Neural crest cell (in vitro differentiated cells): Measurements from ENCODE around the gene HCLS1. TPM values are rescaled to one million over a fixed set of nuclear protein-coding genes. Genes with fewer than 3 reads are reported as not detected.
"Not testable (repeated sequence)": the region's sequence is repeated elsewhere in the genome, so short reads cannot be mapped to it uniquely, and the experiment has no call there.

Experiments
- DNase-seq: peaks from one replicate; pipeline ENCODE4 v3.0.0; 2021; ENCODE audit warnings: low read depth, mixed read lengths, low spot score
- H3K27ac Mint-ChIP-seq: one replicate; pipeline ENCODE4 v1.8.0; 2021; ENCODE audit warnings: mild to moderate bottlenecking, mixed read lengths; ENCODE audit not compliant: unreplicated experiment
- H3K27me3 Mint-ChIP-seq: 2 replicates; pipeline ENCODE4 v1.8.0; 2021; ENCODE audit warnings: low read depth, mild to moderate bottlenecking, mixed read lengths
- H3K36me3 Mint-ChIP-seq: 2 replicates; pipeline ENCODE4 v1.8.0; 2021; ENCODE audit warnings: low read depth, mild to moderate bottlenecking, mixed read lengths
- H3K4me1 Mint-ChIP-seq: 2 replicates; pipeline ENCODE4 v1.8.0; 2021; ENCODE audit warnings: mixed read lengths
- H3K4me3 Mint-ChIP-seq: one replicate; pipeline ENCODE4 v1.8.0; 2021; ENCODE audit warnings: mild to moderate bottlenecking, mixed read lengths
- H3K9me3 Mint-ChIP-seq: 2 replicates; pipeline ENCODE4 v1.8.0; 2021; ENCODE audit warnings: mixed read lengths
- total RNA-seq: library from RNA; stranded (reverse); gene quantifications from 2 replicates; pipeline ENCODE4 v1.2.1, GENCODE V29; 2021
- TF ChIP-seq, protein P1 (sequence below): fragments of 200-600 bp; sonication (generic); conservative IDR thresholded peaks from 2 replicates; pipeline ENCODE4 v1.5.0; 2021; ENCODE audit warnings: antibody characterized with exemption, mild to moderate bottlenecking

HCLS1 gene
- total RNA-seq, 1 donor from 2014 or later = 0.54 TPM

DNA sequence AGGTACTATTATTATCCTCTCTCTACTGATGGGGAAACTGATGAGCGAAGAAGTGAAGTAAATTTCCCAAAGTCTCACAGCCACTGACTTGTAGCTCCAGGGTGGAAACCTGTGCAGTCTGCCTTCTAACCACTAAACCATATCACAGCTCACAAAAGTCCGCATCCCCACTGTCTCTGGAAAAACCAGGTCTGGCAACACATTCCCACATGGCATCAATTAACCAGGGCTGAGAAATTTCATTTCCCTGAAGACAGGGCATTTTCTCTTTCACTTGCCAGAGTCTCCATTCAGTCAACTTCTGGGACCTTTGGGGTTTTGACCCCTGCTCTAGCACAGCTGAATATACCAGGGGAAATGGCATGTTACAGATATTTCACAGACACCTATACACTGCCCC is 41.0 kb downstream of the HCLS1 start:
- no peaks in the 10 kb centered on the region for H3K36me3 Mint-ChIP-seq
- H3K4me3 Mint-ChIP-seq = no peak overlapping the region
- H3K27ac Mint-ChIP-seq = no peak overlapping the region
- H3K4me1 Mint-ChIP-seq = no peaks in the 10 kb centered on the region
- TF ChIP-seq, protein P1, sequence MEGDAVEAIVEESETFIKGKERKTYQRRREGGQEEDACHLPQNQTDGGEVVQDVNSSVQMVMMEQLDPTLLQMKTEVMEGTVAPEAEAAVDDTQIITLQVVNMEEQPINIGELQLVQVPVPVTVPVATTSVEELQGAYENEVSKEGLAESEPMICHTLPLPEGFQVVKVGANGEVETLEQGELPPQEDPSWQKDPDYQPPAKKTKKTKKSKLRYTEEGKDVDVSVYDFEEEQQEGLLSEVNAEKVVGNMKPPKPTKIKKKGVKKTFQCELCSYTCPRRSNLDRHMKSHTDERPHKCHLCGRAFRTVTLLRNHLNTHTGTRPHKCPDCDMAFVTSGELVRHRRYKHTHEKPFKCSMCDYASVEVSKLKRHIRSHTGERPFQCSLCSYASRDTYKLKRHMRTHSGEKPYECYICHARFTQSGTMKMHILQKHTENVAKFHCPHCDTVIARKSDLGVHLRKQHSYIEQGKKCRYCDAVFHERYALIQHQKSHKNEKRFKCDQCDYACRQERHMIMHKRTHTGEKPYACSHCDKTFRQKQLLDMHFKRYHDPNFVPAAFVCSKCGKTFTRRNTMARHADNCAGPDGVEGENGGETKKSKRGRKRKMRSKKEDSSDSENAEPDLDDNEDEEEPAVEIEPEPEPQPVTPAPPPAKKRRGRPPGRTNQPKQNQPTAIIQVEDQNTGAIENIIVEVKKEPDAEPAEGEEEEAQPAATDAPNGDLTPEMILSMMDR = no peak
- DNase-seq = no peak
- no peaks in the 10 kb centered on the region for H3K9me3 Mint-ChIP-seq
- H3K27me3 Mint-ChIP-seq = peaks cover 3% of the 10 kb centered on the region

DNA sequence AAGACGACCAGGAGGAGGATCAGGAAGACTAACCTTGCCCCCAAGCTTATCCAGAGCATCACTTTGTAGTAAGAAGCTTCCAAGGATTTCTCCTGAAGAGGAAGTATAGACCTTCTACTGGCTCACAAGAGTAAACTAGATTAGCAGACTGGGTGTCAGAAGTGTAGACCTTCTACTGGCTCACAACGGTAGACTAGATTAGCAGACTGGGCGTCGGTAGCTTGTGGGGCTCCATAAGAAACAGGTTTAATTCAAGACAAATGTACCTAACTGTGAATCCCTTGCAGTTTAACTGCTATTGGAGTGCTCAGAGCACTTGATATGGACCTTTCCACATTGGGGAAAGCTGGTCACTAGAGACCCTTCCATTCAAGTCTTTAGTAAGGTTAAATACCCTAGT is 54.6 kb downstream of the HCLS1 start:
- Mint-ChIP-seq H3K4me1 (peaks cover 3% of the 10 kb centered on the region), H3K4me3 (no peak overlapping the region), H3K9me3 (no peaks in the 10 kb centered on the region), H3K36me3 (no peaks in the 10 kb centered on the region), H3K27ac (no peak overlapping the region), H3K27me3 (no peaks in the 10 kb centered on the region)
- TF ChIP-seq, protein P1 = no peak
- DNase-seq = no peak

GRCh38 chr3:121604759-121605158 is 55.9 kb downstream of the HCLS1 start:
- no peaks in the 10 kb centered on the region for H3K9me3 Mint-ChIP-seq
- DNase-seq = no peak

GRCh38 chr3:121601212-121601812 is 59.4 kb downstream of the HCLS1 start:
- Mint-ChIP-seq H3K27ac (no peak overlapping the region), H3K9me3 (no peaks in the 10 kb centered on the region), H3K4me3 (no peak overlapping the region), H3K4me1 (peaks cover 5% of the 10 kb centered on the region), H3K27me3 (no peaks in the 10 kb centered on the region), H3K36me3 (no peaks in the 10 kb centered on the region)
- DNase-seq = no peak
- TF ChIP-seq, protein P1 = no peak

More at GRCh38 chr3:121604759-121605158, 55.9 kb downstream of the HCLS1 start:
- TF ChIP-seq, protein P1 = no peak
- no peak overlapping the region for H3K4me3 Mint-ChIP-seq
- no peaks in the 10 kb centered on the region for H3K27me3 Mint-ChIP-seq
- H3K27ac Mint-ChIP-seq = no peak overlapping the region
- peaks cover 5% of the 10 kb centered on the region for H3K4me1 Mint-ChIP-seq
- H3K36me3 Mint-ChIP-seq = no peaks in the 10 kb centered on the region

- H3K27me3 Mint-ChIP-seq, DNase-seq, H3K9me3 Mint-ChIP-seq, H3K27ac Mint-ChIP-seq, H3K4me1 Mint-ChIP-seq, H3K4me3 Mint-ChIP-seq, H3K36me3 Mint-ChIP-seq: not testable (repeated sequence)
These were observed 60.8 kb downstream of the HCLS1 start for GRCh38 chr3:121599900-121600299.

DNA sequence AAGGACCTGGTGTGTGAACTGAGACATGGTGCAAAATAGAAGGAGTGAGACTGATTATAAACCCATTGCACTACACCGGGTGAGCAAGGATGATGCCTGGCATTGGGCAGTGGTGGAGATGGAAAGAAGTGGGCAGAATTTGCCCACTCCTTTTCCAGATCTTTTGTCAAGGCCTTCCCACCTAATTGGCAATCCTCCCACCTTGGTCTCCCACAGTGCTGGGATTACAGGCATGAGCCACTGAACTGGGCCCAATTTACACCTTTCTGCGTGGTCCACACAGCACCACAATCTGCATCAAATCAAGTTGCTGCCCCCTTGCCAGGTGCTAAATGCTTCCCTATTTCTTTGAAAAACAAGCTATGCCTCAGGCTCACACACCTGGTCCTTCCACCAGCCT is 62.1 kb downstream of the HCLS1 start:
- TF ChIP-seq, protein P1 = no peak
- peaks cover 5% of the 10 kb centered on the region for H3K4me1 Mint-ChIP-seq
- no peak overlapping the region for H3K27ac Mint-ChIP-seq
- H3K27me3 Mint-ChIP-seq = peaks cover 1% of the 10 kb centered on the region
- DNase-seq = no peak
- no peaks in the 10 kb centered on the region for H3K9me3 Mint-ChIP-seq
- no peak overlapping the region for H3K4me3 Mint-ChIP-seq
- no peaks in the 10 kb centered on the region for H3K36me3 Mint-ChIP-seq
